SW 1271 (cell line): ENCODE measurements around the gene RAB40A.

Experiments
- DNase-seq, 2 experiments: peaks; one replicate each; lab custom pipeline; 2025; lab: John Stamatoyannopoulos, UW

RAB40A gene

GRCh38 chrX:103519389-103519788 is at the start of gene RAB40A:
Gene RAB40A, minus strand, starts transcription at chrX:103519489. Its CDS starts 18,733 bp downstream, at chrX:103500756.
- no peak for DNase-seq

- DNase-seq, result no peak
These were observed 46.5 kb upstream of the RAB40A start for GRCh38 chrX:103565752-103566151.

GRCh38 chrX:103565197-103565596 is 45.9 kb upstream of the RAB40A start:
- DNase-seq, result no peak

- peak in 1 of 2 experiments; percentile 5 for DNase-seq
These were observed 43.5 kb upstream of the RAB40A start for GRCh38 chrX:103562801-103563200.

GRCh38 chrX:103560256-103560655 is 41.0 kb upstream of the RAB40A start:
- DNase-seq, result no peak

GRCh38 chrX:103556963-103557612 is 37.8 kb upstream of the RAB40A start:
- no peak for DNase-seq

GRCh38 chrX:103554687-103555424 is 35.6 kb upstream of the RAB40A start:
- DNase-seq, result no peak

- DNase-seq, result no peak
These were observed 32.9 kb upstream of the RAB40A start for GRCh38 chrX:103552236-103552635.

- no peak for DNase-seq
These were observed 31.2 kb upstream of the RAB40A start for GRCh38 chrX:103550415-103551051.

GRCh38 chrX:103549916-103550315 is 30.6 kb upstream of the RAB40A start:
- no peak for DNase-seq

- no peak for DNase-seq
These were observed 20.9 kb upstream of the RAB40A start for GRCh38 chrX:103540145-103540544.

- DNase-seq, result no peak
These were observed 20.4 kb upstream of the RAB40A start for GRCh38 chrX:103539695-103540094.

- no peak for DNase-seq
These were observed 19.4 kb upstream of the RAB40A start for GRCh38 chrX:103538728-103539127.

GRCh38 chrX:103537871-103538387 is 18.6 kb upstream of the RAB40A start:
- no peak for DNase-seq

GRCh38 chrX:103536732-103537131 is 17.4 kb upstream of the RAB40A start:
- no peak for DNase-seq

GRCh38 chrX:103536071-103536470 is 16.8 kb upstream of the RAB40A start:
- no peak for DNase-seq

GRCh38 chrX:103535206-103535605 is 15.9 kb upstream of the RAB40A start:
- DNase-seq, result no peak

- DNase-seq, result peak; percentile 0
These were observed 14.4 kb upstream of the RAB40A start for GRCh38 chrX:103533511-103534216.

GRCh38 chrX:103531002-103531401 is 11.7 kb upstream of the RAB40A start:
- no peak for DNase-seq

- no peak for DNase-seq
These were observed 11.3 kb upstream of the RAB40A start for GRCh38 chrX:103530545-103530944.

- no peak for DNase-seq
These were observed 10.3 kb upstream of the RAB40A start for GRCh38 chrX:103529550-103529949.

GRCh38 chrX:103524747-103525146 is 5.5 kb upstream of the RAB40A start:
- no peak for DNase-seq
